Activated B cell treated with CpG ODN at 0.5 μM for 24 hours (primary cell): ENCODE data around the gene AFF3. TPM values are rescaled to one million over a fixed set of nuclear protein-coding genes. Genes with fewer than 3 reads are reported as not detected.

ENCODE experiments used
- ATAC-seq: fragments of 200-7000 bp; cut with Tn5 transposase; one replicate; pipeline ENCODE4 v1.10.0; 2021; ENCODE audit warnings: low read depth, mild to moderate bottlenecking, moderate library complexity
- CTCF ChIA-PET: fragments of 350-600 bp; sonication (Branson Sonifier 250); formaldehyde crosslinking; loops from one replicate; lab custom pipeline; 2021; ENCODE audit warnings: antibody characterized with exemption; lab: Charles Lee
- POLR2A ChIA-PET: fragments of 350-600 bp; sonication (Branson Sonifier 250); formaldehyde crosslinking; loops from one replicate; lab custom pipeline; 2021; ENCODE audit warnings: antibody characterized with exemption; lab: Charles Lee
- DNase-seq: peaks from one replicate; pipeline ENCODE4 v3.0.0; 2022
- H3K27ac Mint-ChIP-seq: one replicate; pipeline ENCODE4 v1.8.0; 2020; ENCODE audit warnings: mixed read lengths
- H3K27me3 Mint-ChIP-seq: one replicate; pipeline ENCODE4 v1.8.0; 2021; ENCODE audit warnings: mixed read lengths
- H3K36me3 Mint-ChIP-seq: one replicate; pipeline ENCODE4 v1.8.0; 2021; ENCODE audit warnings: low read depth, mixed read lengths
- H3K4me1 Mint-ChIP-seq: one replicate; pipeline ENCODE4 v1.8.0; 2021; ENCODE audit warnings: mixed read lengths
- H3K4me3 Mint-ChIP-seq: one replicate; pipeline ENCODE4 v1.8.0; 2020; ENCODE audit warnings: mild to moderate bottlenecking, mixed read lengths
- H3K9me3 Mint-ChIP-seq: one replicate; pipeline ENCODE4 v1.8.0; 2020; ENCODE audit warnings: mixed read lengths
- intact Hi-C: fragments of 100-400 bp; cut with micrococcal nuclease; formaldehyde crosslinking; loops from one replicate; pipeline ENCODE4 v1.15.1; 2024
- total RNA-seq: library from RNA; stranded (reverse); gene quantifications from 2 replicates; pipeline ENCODE4 v1.2.3, GENCODE V29; 2022
- TF ChIP-seq, protein P1 (sequence below): fragments of 200-600 bp; IDR thresholded peaks from one replicate; pipeline ENCODE4 v1.8.0; 2022; ENCODE audit warnings: antibody characterized with exemption, mild to moderate bottlenecking

The AFF3 gene
- total RNA-seq, 1 donor from 2014 or later, result 271 TPM

DNA sequence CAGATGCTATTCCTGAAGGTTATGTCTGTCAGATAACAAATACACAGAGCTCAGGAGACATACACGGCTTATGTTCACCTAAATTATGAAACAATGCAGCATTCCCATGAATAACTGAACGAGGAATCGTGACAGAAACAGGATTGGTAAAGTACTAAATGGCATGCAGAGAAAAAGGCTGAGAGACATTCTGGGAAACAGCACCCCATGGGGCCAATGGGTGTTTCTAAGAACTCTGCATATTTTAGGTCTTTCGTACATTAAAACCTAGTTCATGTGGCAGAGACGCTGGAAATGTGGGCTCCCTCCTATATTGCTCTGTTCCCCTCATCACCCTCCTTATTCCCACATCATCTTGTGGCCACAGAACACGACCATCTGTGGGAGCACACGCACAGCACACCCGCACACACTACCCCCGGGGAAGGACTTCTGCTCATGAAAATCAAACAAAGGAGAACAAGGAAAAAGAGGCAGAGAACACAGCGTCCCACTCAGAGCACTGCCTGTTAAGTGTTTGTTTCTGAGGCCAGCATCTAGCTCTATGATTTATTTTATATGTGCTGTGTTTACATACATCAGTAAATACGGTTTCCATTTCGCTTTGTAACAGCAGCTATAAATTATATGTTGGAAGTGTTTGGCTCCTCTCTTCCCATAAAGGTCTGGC lies 143.6 kb downstream of the AFF3 start:
- Mint-ChIP-seq H3K9me3 (no peaks in the 10 kb centered on the region), H3K4me1 (peaks cover 4% of the 10 kb centered on the region), H3K27me3 (no peaks in the 10 kb centered on the region), H3K4me3 (no peak overlapping the region), H3K27ac (no peak overlapping the region), H3K36me3 (peaks cover 27% of the 10 kb centered on the region)
- intact Hi-C loops, result no loop called here
- ChIA-PET POLR2A (no interaction called here), CTCF (no interaction called here)
- TF ChIP-seq, protein P1, sequence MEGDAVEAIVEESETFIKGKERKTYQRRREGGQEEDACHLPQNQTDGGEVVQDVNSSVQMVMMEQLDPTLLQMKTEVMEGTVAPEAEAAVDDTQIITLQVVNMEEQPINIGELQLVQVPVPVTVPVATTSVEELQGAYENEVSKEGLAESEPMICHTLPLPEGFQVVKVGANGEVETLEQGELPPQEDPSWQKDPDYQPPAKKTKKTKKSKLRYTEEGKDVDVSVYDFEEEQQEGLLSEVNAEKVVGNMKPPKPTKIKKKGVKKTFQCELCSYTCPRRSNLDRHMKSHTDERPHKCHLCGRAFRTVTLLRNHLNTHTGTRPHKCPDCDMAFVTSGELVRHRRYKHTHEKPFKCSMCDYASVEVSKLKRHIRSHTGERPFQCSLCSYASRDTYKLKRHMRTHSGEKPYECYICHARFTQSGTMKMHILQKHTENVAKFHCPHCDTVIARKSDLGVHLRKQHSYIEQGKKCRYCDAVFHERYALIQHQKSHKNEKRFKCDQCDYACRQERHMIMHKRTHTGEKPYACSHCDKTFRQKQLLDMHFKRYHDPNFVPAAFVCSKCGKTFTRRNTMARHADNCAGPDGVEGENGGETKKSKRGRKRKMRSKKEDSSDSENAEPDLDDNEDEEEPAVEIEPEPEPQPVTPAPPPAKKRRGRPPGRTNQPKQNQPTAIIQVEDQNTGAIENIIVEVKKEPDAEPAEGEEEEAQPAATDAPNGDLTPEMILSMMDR, result no peak
- ATAC-seq (no peak), DNase-seq (no peak)

DNA sequence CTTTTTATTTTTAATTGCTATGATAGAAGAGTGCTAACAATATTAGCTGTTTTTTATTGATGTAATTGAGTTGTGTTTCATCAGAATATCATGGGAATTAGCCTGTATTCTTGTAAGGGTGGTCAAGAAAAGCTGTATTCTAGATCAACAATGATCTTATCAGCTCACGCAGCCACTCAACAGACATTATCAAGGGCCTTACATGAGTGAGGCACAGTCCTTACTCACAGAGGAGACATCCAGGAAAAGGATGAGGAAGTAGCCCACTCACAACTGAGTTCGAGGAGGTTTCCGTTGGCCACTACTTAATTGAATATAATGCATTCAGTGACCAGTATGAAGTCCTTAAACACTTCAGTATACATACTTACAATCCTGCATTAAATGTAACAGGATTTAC lies 152.5 kb downstream of the AFF3 start:
- no peak overlapping the region for H3K27ac Mint-ChIP-seq
- TF ChIP-seq, protein P1, result no peak
- no peak for ATAC-seq

DNA sequence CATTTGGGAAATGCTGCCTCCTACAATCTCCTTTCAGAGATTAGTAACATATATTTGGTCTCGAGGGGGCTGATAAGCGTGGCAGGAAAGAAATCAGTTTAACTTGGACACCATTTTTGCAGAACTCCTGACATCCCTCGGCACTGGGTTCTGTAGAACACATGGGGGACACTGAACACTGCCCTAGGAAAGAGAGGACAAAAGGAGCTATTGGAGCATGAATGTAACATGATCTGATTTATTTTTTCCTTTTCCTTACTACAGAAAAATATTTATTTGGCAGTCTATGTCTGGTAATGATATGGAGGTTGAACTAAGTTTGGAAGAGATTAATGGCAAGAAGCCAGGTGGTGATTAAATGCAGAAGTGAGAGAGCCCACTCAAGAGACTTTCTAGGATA lies 153.8 kb downstream of the AFF3 start:
- H3K4me1 Mint-ChIP-seq, result peaks cover 8% of the 10 kb centered on the region
- ATAC-seq (no peak), DNase-seq (no peak)
- intact Hi-C loops, result no loop called here
- H3K9me3 Mint-ChIP-seq, result no peaks in the 10 kb centered on the region
- ChIA-PET POLR2A (no interaction called here), CTCF (no interaction called here)
- TF ChIP-seq, protein P1, result no peak
- H3K36me3 Mint-ChIP-seq, result peaks cover 65% of the 10 kb centered on the region
- no peak overlapping the region for H3K4me3 Mint-ChIP-seq
- H3K27me3 Mint-ChIP-seq, result no peaks in the 10 kb centered on the region
- H3K27ac Mint-ChIP-seq, result peak overlapping the region; percentile 32

More for the DNA sequence above, 152.5 kb downstream of the AFF3 start:
- Mint-ChIP-seq H3K27me3 (no peaks in the 10 kb centered on the region), H3K4me1 (peaks cover 8% of the 10 kb centered on the region), H3K9me3 (no peaks in the 10 kb centered on the region), H3K36me3 (peaks cover 69% of the 10 kb centered on the region), H3K4me3 (no peak overlapping the region)
- intact Hi-C loops, result no loop called here
- DNase-seq, result no peak
- POLR2A ChIA-PET, result no interaction called here
- CTCF ChIA-PET, result no interaction called here

DNA sequence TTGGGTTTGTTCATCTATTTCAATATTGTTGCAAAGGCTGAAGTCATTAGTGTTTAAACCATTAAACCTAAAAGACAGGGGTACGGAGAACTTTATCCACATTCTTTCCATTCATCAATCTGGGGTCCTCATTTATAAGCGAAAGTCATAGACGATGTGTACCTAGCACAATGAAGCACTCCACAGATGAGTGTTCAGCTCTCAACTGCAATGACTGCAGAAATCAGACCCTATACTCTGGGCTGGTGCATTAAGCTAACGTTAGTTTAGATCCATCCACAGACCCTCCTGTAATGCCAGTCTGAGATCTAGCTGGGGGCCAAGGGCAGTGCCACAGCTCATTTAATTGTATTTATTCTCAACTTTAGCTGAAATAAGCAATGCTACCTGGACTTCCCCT lies 155.2 kb downstream of the AFF3 start:
- H3K27me3 Mint-ChIP-seq, result no peaks in the 10 kb centered on the region
- POLR2A ChIA-PET, result no interaction called here
- ATAC-seq (no peak), DNase-seq (no peak)
- H3K36me3 Mint-ChIP-seq, result peaks cover 73% of the 10 kb centered on the region
- TF ChIP-seq, protein P1, result no peak
- peaks cover 8% of the 10 kb centered on the region for H3K4me1 Mint-ChIP-seq
- no peak overlapping the region for H3K4me3 Mint-ChIP-seq
- intact Hi-C loops, result loop anchor here (2.0 kb wide), 1 partner anchor 14 kb away; no protein-coding TSS in a partner anchor
- H3K9me3 Mint-ChIP-seq, result no peaks in the 10 kb centered on the region
- CTCF ChIA-PET, result no interaction called here
- H3K27ac Mint-ChIP-seq, result no peak overlapping the region

DNA sequence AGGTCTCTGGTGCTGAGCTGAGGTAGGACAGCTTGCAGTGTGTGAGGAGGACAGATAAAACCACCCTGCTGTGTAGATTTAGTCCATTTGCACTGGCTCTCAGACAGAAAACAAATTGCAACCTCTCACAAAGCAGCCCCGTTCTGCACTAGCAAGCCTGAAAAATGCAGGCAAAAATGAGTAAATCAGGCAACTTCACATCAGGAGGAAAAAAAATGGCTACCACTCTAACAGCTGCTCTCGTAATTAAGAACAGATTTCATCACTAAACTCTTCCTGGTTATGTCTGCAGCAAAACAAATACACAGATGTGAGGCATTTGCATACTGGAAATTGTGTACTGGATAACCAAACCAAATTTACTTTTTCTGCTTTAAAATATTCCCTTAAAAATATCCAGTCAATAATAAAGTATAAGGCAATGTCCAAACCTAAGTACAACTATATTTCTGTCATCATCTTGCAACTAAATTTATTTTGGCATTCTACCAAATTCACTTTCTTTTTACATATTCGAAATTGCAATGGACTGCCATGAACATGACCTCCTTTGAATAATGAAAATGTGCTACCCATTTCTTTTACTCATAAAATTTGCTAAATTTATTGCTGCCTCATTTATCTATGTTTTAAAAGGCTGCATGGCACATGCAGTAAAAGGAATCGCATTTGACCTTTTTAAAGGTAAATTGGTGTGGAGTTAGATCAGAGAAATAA lies 157.4 kb downstream of the AFF3 start:
- no peak for DNase-seq
- H3K27ac Mint-ChIP-seq, result no peak overlapping the region
- peaks cover 77% of the 10 kb centered on the region for H3K36me3 Mint-ChIP-seq
- ATAC-seq, result no peak
- H3K27me3 Mint-ChIP-seq, result no peaks in the 10 kb centered on the region
- CTCF ChIA-PET, result no interaction called here
- peaks cover 7% of the 10 kb centered on the region for H3K4me1 Mint-ChIP-seq
- TF ChIP-seq, protein P1, result no peak
- no peaks in the 10 kb centered on the region for H3K9me3 Mint-ChIP-seq
- POLR2A ChIA-PET, result no interaction called here
- H3K4me3 Mint-ChIP-seq, result no peak overlapping the region
- intact Hi-C loops, result no loop called here
